ENCODE results near the gene STIP1.

The STIP1 gene

DNA sequence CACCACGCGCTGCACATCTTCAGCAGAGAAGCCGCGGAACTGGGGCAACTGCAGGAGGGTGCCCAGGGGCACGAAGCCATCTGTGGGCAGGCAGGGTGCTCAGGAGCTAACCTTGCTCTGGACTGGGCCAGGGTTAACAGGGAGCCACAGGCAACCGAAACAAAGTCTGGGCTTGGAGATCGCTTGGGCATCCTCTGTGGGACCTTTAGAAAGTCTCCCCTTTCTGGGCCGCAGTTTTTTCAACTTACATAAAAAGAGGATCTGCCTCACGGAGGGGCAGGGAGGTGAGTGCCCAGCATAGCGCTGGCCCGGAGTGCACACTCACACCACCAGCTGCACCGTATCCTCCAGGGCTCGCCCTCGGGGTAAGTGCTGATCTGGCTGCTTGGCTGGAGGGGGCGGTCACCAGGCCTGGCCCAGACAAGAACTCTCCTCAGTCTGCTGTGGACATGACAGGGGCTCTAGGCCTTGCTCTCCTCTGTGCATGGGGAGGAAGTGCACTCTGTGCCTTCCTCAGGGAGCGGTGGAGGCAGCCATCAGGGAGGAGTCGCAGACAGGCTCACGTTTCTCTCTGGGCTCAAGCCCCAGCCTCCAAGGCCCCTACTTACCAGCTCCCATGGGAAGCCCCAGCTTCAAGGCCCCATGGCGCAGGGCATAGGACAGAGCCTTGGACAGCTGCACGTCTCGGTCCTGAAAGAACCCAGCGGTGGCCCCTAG, 39.1 kb downstream of the STIP1 start:
- DNase-seq, result no peak

DNA sequence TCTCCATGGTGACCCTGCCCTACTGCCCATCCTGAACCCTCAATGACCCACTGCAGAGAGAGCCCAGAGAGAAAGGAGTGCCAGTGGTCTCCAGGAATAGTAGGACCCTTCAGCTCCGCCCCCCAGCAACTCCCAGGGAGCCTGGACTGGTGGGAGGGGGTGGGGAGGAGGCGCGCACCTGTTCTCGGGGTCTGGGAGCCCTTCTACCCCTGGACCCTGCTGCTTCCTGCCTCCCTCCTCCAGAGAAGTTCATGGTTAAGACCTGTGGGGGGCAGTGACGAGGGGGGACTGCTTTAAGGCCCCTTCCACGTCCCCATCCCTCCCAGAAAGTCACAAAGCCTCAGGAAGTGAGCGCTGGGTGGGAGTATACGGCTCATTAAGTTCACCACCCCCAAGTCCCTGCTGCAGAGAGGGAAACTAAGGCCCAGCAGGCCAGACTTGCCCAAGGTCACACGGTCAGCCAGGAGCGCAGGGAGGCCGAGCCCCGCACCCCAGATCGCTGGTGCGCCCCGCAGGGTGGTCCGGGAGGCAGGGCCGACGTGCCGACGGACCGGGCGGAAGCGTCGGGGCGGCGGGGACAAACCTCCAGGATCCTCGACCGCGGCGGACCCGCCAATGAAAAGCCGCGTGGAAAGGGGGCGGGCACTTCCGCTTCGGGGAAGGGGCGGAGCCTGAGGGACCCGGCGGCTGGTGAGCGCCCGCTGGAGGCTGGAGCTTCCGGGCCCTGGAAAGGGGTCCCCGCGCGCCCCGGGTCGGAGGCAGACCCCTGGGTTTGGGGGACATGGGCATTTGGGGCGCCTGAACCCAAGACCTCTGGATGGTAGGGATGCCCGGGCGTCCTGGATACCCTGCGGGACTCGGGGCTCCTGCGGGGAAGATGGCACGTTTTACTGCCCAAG, 39.9 kb downstream of the STIP1 start, which contains the start of the genes NUDT22 and TRPT1:
Gene NUDT22 (plus strand): TSS at position 667 of the 899 bp plus-strand sequence. CDS start 379 bp downstream, outside the sequence.
Gene TRPT1 (minus strand): TSS at position 579 of the 899 bp plus-strand sequence. CDS start 326 bp downstream, at position 253.
- peak; percentile 94 for DNase-seq

DNA sequence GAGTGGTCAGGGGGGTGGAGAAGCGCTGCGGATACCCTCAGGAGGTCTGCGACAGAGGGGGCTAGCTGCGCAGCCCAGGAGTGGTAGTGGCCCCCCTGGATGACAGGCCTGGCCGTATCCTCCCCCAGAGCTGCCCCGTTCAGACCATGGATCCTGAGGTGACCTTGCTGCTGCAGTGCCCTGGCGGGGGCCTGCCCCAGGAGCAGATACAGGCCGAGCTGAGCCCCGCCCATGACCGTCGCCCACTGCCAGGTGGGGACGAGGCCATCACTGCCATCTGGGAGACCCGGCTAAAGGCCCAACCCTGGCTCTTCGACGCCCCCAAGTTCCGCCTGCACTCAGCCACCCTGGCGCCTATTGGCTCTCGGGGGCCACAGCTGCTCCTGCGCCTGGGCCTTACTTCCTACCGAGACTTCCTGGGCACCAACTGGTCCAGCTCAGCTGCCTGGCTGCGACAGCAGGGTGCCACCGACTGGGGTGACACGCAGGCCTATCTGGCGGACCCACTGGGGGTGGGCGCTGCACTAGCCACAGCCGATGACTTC, 40.6 kb downstream of the STIP1 start:
- peak; percentile 80 for DNase-seq

DNA sequence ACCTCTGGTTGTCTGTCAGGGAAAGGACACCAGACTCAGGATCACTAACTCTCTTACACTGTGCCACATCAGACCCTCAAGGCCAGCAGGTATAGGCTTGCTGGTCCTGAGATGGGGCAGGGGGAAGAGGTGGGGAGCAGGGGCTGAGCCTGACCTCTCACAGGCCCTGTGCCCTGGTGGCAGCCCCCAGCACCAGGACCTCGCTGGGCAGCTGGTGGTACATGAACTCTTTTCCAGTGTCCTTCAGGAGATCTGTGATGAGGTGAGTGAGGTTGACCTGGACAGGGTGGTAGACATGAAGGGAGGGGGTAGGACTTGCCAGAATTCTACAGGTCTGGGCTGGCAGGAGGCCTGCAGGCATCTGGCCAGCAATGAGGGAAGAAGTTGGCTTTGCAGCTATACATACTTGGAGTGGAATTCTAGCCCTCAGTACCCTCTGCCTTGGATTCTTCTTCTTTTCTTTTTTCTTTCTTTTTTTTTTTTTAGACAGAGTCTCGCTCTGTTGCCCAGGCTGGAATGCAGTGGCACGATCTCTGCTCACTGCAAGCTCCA, 41.5 kb downstream of the STIP1 start:
- DNase-seq, result no peak

DNA sequence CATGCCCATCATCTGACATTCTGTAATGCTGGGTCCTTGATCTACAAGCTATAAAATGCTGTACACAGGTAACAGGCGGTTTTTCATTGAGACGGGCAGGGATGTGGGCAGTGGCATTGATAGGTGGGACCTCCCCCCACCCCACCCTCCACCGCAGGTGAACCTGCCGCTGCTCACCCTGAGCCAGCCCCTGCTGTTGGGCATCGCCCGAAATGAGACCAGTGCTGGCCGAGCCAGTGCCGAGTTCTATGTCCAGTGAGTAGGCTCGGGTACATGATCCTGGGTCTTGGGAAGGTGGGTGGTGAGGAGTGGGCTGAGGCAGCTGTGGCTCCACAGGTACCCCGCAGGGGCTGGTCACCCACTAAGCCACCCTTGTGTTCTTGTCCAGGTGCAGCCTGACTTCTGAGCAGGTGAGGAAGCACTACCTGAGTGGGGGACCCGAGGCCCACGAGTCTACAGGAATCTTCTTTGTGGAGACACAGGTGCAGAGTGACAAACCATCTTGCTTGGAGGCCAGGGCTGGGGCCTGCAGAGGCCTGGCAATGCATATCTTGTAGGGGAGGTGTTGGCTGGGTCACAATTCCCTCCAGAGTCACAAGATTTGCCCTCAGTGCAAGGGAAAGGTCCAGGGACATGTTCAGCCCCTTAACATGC, 43.2 kb downstream of the STIP1 start:
- DNase-seq, result no peak

DNA sequence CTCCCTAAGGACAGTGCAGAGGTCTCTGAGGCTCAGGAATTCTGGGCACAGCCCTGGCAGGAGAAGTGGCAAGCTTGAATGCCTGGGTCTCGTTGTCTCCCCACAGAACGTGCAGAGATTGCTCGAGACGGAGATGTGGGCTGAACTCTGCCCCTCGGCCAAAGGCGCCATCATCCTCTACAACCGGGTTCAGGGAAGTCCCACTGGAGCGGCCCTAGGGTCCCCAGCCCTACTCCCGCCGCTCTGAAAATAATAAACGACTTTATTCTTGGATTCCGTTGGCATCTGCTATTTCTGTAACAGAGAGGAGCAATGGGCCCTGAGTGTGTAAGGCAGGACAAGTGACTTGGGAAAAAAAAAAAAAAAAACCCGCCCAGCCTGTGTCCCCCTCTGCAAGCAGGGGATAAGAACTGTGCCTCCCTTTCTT, 43.8 kb downstream of the STIP1 start:
- DNase-seq, result no peak

DNA sequence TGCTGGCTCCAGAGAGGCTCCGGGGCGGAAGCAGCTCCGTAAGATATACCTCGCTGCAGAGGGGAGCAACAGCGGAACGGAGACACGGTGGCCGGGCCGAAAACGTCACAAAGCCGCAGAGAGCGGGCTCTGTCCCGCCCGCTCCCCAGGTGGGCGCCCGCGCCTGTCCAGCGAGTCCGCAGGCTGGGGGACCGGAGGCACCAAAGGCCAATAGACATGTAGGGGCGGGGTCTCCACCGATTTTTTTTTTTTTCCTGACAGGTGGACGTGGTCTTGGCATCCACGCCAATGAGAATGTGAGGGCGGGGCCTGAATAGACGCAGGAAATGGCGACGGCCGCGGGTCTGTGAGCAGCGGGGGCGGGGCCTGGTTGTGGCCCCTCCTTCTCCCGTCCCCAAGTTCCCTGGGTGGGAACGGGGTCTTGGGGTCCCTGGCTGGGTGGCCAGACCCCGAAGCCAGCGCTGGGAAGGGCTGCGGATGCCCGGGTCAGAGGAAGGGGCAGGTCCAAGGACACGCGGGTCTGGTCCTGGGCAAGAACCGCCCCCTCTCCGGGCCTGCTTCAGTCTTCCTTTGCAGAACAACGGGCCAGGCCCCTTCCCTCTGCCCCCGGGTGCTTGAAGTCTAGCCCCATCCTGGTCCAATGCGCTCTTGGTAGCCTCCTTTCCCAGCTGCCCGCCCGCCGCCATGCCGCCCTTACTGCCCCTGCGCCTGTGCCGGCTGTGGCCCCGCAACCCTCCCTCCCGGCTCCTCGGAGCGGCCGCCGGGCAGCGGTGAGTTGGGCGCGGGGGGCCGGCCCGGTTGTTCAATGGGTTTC, 44.4 kb downstream of the STIP1 start, which contains the start of gene DNAJC4:
Gene DNAJC4 (plus strand): TSS at position 378 of the 814 bp plus-strand sequence. CDS start 307 bp downstream, at position 685.
- DNase-seq, result peak; percentile 94

DNA sequence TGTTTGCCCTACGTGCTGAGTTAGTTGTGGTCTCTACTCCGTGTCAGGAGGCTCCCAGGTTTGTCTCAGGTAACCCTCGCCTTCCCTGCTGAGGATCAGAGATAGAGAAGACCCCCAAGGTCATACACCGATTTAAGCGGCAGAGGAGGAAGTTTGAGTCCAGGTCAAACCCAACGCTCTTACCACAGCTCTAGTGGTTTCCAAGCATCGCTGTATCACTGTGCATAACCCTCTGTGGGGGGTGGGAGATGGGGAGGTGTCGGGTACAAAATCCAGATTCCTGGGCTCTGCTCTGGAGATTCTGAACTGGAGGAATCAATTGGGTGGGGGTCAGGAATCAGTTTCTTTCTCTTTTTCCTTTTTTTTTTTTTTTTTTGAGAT, 45.0 kb downstream of the STIP1 start:
- no peak for DNase-seq

DNA sequence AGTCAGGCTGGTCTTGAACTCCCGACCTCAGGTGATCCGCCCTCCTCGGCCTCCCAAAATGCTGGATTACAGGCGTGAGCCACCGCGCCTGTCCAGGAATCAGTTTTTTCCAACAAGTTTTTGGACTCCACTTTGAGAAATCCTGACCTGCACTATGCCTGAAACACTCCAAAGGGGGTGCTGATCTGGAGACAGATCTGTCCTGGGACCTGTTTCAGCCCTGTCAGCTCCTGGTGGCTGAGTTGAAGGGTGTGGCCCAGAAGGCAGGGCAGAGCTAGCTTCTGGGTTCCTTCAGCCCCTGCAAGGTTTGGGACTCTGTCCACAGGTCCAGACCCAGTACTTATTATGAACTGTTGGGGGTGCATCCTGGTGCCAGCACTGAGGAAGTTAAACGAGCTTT, 45.6 kb downstream of the STIP1 start:
- no peak for DNase-seq

DNA sequence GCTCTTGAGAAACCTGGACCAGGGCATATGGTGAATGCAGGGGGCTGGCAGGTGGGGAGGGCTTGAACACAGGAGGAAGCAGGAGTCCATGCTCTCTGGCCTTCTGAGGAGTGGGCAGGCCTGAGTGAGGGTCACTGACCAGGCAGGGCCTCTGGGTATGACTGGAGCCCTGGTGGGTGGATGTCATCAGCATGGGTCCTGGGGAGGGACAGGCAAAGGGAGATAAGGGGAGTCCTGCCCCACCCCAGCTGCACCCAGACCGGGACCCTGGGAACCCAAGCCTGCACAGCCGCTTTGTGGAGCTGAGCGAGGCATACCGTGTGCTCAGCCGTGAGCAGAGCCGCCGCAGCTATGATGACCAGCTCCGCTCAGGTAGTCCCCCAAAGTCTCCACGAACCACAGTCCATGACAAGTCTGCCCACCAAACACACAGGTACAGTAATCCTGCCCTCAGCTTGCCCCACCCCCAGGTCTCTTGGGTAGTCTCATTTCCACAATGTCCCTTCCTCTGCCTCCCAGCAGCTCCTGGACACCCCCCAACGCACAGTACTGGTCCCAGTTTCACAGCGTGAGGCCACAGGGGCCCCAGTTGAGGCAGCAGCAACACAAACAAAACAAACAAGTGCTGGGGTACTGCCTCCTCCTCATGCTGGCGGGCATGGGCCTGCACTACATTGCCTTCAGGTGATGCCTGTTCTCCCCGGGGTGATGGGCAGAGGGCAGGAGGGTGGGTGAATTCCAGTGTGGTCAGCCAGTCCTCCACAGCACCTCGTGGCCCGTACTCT, 46.4 kb downstream of the STIP1 start:
- no peak for DNase-seq

DNA sequence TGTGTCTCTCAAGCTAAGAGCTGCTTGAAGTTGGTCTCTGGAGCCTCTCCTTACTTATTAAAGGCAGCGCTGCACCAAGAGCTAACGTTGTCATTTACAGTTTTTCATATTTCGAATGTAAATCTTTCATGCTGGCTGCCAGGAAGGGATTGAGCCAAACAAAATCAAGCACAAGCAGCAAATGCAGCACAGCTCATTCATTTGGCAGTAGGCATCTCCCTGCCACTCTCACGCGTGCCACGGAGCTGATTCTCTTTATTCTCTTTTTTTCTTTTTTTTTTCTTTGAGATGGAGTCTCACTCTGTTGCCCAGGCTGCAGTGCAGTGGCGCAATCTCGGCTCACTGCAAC, 47.0 kb downstream of the STIP1 start:
- DNase-seq, result no peak

DNA sequence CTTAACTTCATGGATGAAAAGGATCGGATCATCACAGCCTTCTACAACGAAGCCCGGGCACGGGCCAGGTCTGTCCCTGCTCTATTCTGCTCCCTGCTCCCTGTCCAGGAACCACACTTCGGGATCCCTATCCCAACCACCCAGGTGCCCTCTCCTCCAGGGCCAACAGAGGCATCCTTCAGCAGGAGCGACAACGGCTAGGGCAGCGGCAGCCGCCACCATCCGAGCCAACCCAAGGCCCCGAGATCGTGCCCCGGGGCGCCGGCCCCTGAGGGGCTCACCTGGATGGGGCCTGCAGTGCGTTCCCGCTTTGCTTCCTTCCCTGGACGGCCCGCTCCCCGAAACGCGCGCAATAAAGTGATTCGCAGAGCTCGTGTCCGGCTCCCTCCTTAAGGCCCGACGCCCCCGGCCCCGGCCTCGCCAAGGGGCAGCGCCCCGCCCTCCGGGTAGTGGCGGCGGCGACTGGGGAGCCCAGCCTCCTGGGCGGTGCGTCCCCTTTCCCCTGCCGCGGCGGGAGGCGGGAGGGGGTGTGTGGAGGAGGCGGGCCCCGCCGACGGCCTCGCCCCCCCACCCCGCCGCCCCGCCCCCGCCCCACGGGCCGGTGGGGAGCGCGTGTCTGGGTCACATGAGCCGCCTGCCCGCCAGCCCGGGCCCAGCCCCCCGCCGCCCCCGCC, 48.1 kb downstream of the STIP1 start, which contains the start of gene VEGFB:
Gene VEGFB (plus strand): TSS at position 672 of the 674 bp plus-strand sequence. CDS start 250 bp downstream, outside the sequence.
- DNase-seq, result peak; percentile 82

DNA sequence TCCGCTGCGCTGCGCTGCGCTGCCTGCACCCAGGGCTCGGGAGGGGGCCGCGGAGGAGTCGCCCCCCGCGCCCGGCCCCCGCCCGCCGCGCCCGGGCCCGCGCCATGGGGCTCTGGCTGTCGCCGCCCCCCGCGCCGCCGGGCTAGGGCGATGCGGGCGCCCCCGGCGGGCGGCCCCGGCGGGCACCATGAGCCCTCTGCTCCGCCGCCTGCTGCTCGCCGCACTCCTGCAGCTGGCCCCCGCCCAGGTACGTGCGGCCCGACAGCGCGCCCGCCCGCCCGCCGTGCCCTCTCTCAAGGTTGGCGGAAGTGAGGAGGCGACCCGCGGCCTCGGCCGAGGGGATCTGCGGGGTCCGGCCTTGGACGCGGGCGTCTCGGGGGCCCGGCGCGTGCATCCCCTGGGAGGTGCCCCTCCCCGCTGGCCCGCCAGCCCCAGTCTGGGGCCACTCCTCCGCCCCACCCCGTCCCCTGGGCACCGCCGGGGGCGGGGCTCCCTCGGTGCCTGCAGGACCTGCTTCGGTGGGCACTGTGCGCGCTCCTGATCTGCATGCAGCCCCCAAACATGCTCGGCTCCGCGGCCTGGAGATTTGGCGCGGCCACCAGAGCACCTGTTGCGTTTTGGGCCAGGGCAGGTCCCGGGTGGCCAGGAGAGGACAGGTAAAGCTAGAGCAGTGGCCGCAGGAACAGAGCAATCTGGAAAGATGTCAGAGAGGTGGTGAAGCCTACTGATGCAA, 48.8 kb downstream of the STIP1 start:
- DNase-seq, result peak; percentile 50

DNA sequence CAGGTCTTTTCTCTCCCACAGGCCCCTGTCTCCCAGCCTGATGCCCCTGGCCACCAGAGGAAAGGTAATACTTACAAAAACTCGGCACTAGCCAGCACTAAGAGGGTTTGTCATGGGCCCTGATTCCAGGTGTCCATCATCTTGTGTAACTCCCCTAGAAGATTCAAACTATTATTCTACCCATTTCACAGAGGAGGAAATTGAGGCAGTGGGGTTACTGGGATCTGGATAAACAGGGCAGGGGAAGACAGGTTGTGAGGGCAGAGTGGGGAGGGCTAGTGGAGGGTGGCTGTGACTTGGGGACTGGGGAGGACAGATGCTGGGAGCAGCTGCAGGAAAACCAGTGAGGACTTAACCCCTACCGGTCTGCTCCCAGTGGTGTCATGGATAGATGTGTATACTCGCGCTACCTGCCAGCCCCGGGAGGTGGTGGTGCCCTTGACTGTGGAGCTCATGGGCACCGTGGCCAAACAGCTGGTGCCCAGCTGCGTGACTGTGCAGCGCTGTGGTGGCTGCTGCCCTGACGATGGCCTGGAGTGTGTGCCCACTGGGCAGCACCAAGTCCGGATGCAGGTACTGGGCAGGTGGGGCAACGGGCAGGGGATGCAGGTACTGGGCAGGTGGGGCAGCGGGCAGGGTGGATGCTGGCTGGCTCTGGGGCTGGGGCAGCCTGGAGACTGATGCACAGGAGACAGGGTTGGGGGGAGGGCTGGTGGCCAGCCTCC, 49.6 kb downstream of the STIP1 start:
- no peak for DNase-seq

DNA sequence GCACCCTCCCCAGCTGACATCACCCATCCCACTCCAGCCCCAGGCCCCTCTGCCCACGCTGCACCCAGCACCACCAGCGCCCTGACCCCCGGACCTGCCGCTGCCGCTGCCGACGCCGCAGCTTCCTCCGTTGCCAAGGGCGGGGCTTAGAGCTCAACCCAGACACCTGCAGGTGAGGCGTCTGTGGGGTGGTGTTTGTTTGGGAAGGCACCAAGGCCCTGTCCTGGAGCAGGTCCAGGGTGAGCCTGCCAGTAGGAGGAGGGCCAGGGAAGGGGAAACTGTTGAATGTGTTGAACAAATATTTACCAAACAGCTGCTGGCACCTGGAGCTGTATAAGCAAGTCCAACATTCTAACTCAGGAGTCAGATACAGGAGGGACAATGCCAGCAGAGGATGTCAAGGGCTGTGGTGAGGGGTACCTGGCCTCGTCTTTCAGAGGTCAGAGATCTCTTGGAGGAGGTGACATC, 51.5 kb downstream of the STIP1 start:
- DNase-seq, result no peak

DNA sequence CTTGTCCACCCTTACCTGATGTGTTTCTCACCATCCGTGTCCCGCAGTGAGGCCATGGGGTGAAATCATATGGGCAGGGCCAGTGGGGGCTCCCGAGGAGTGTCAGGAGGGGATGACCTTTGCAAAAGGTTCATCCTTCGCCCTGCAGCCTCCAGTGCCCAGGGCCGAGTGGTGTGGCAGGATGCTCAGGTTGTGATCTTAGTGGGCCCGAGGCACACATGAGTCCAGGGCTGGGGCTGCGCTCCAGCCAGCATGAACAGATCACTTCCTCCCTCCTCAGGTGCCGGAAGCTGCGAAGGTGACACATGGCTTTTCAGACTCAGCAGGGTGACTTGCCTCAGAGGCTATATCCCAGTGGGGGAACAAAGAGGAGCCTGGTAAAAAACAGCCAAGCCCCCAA, 52.1 kb downstream of the STIP1 start:
- DNase-seq, result no peak

DNA sequence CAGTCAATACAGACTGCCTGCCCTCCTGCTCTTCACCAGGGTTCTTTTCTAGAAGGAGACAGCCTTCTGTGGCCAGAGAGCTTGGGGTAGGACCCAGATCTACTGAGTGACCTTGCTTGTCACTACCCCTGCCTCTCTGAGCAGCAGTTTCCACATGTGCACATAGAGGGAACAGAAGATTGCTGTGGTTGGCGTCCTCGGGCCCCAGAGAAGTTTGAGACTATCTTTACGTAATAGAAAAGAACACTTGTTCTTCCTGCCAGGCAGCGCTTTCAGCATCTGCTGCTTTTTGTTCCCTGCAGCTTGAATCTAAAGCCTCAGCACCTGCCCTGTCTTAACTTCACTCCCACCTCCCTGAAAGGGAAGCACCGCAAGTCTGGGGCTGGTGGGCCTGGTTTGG, 53.0 kb downstream of the STIP1 start:
- DNase-seq, result no peak

DNA sequence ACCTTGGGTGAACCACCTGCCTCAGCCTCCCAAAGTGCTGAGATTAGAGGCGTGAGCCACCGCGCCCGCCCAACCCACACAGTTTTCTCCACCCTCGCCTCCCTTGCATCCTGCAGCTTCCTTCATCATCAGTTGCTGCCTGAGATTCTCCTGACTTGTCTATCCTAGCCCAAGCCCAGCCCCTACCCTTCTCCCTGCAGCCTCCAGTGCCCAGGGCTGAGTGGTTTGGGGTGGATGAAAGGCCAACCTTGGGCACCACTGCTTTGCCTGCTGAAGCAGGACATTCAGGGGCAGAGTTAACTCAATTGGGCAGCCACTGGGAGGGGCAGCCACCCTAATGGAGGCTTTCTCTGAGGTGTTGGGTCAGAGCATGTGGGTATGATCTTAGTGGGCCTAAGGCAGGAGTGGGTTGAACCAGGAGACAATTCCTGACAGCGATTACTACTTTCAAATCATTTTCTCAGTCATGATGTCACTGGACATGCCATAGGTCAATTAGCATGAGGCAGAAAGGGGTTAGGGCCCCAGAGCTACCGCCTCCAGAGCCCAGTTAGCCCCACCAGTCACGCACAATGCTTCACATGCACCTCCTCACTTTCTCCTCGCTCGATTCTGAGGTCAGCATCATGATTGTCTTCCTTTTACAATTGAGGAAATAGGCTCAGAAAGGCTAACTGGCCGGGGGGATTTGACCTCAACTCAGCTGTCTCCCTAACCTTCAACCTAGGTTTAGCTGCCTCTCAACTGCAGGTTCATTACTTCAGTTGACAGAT, 53.9 kb downstream of the STIP1 start:
- no peak for DNase-seq
